A673 (cell line): ENCODE data around the gene SFSWAP. TPM values are rescaled to one million over a fixed set of nuclear protein-coding genes. Genes with fewer than 3 reads are reported as not detected.

ENCODE experiments used
- BruUV-seq: library from RNA; stranded (reverse); fragments of 400-500 nt; replicated peaks from 2 replicates; lab custom pipeline; 2021; lab: Mats Ljungman, UMichigan
- CTCF ChIA-PET: fragments of 300-600 bp; sonication (Branson Sonifier 250); formaldehyde crosslinking; loops from one replicate; lab custom pipeline; 2022; ENCODE audit warnings: antibody characterized with exemption; lab: Charles Lee
- POLR2A ChIA-PET: fragments of 300-600 bp; sonication (Branson Sonifier 250); formaldehyde crosslinking; loops from one replicate; lab custom pipeline; 2022; ENCODE audit warnings: antibody characterized with exemption; ENCODE audit not compliant: low non-redundant PET; lab: Charles Lee
- DNase-seq: peaks from one replicate; pipeline ENCODE4 v3.0.0-alpha.2; 2015; ENCODE audit warnings: low spot score
- H3K27ac ChIP-seq: fragments of 200-600 bp; sonication (generic); 2 replicates; pipeline ENCODE4 v1.5.1; 2016; ENCODE audit warnings: mixed run types, low read depth, mild to moderate bottlenecking, mixed read lengths, antibody characterized with exemption, low read length; ENCODE audit not compliant: poor library complexity, severe bottlenecking
- H3K27me3 ChIP-seq: fragments of 200-600 bp; sonication (generic); replicated peaks from 2 replicates; pipeline ENCODE4 v1.6.1; 2017; ENCODE audit warnings: mixed run types, low read depth, mild to moderate bottlenecking, mixed read lengths, antibody characterized with exemption, low read length; ENCODE audit not compliant: insufficient read depth, poor library complexity
- H3K36me3 ChIP-seq: fragments of 200-600 bp; sonication (generic); 2 replicates; pipeline ENCODE4 v1.6.1; 2016; ENCODE audit warnings: mixed run types, mild to moderate bottlenecking, mixed read lengths, antibody characterized with exemption, low read length; ENCODE audit not compliant: insufficient read depth, poor library complexity, severe bottlenecking
- H3K4me1 ChIP-seq: fragments of 200-600 bp; sonication (generic); 2 replicates; pipeline ENCODE4 v1.6.1; 2017; ENCODE audit warnings: mixed run types, mild to moderate bottlenecking, mixed read lengths, antibody characterized with exemption, low read length; ENCODE audit not compliant: insufficient read depth, poor library complexity, severe bottlenecking
- H3K4me3 ChIP-seq: fragments of 200-600 bp; sonication (generic); 2 replicates; pipeline ENCODE4 v1.5.1; 2016; ENCODE audit warnings: low read depth, mixed run types, mild to moderate bottlenecking, mixed read lengths, low read length; ENCODE audit not compliant: poor library complexity, severe bottlenecking
- H3K9me3 ChIP-seq: fragments of 200-600 bp; sonication (generic); 2 replicates; pipeline ENCODE4 v1.6.1; 2016; ENCODE audit warnings: mixed run types, low read depth, mild to moderate bottlenecking, mixed read lengths, antibody characterized with exemption, low read length; ENCODE audit not compliant: poor library complexity, severe bottlenecking
- EZH2 ChIP-seq: fragments of 200-600 bp; sonication (generic); IDR thresholded peaks from 2 replicates; pipeline ENCODE4 v1.6.1; 2017; ENCODE audit warnings: borderline replicate concordance, low read depth, mild to moderate bottlenecking, mixed read lengths, antibody characterized with exemption, low read length; ENCODE audit not compliant: poor library complexity, severe bottlenecking
- intact Hi-C: fragments of 100-400 bp; cut with micrococcal nuclease; formaldehyde crosslinking; loops from one replicate; pipeline ENCODE4 v1.10.0; 2022; ENCODE audit not compliant: unreplicated experiment
- total RNA-seq: library from RNA; stranded (reverse); gene quantifications from 2 replicates; pipeline ENCODE4 v1.2.3, GENCODE V29; 2021
- TF ChIP-seq, protein P1 (sequence below): fragments of 300-800, 200-600 bp; sonication (generic); conservative IDR thresholded peaks from 2 replicates; pipeline ENCODE4 v1.5.1; 2017; ENCODE audit warnings: low read depth, mild to moderate bottlenecking, antibody characterized with exemption, low read length, moderate library complexity, mixed read lengths

Gene SFSWAP
- total RNA-seq, 1 experiment from 2014 or later = 66.4 TPM

DNA sequence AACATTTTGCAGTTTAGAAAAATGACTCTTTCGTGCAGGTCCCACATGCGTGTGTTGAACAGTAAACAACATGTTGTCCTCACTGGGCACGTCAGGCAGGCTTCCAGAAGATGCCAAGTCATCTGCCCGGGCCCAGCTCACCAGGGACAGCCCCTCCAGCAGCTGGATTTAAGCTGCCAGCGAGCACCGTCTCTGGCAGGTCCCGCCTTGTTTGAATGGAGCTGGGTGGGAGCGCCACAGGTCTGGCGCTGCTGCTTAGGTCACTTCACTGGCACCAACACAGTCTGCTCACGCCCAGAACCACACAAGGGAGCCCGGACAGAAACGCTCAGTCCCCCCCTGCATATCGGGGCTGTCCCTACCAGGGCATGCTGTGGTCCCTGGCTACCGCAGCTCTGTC is 84.2 kb downstream of the SFSWAP start:
- Histone ChIP-seq H3K4me3 (no peak overlapping the region), H3K27me3 (no peaks in the 10 kb centered on the region), H3K9me3 (no peaks in the 10 kb centered on the region), H3K4me1 (no peaks in the 10 kb centered on the region), H3K27ac (no peak overlapping the region), H3K36me3 (peaks cover 11% of the 10 kb centered on the region)
- BruUV-seq = no TSS peak
- ChIA-PET POLR2A (no interaction called here), CTCF (no interaction called here)
- DNase-seq = no peak
- TF ChIP-seq, protein P1, sequence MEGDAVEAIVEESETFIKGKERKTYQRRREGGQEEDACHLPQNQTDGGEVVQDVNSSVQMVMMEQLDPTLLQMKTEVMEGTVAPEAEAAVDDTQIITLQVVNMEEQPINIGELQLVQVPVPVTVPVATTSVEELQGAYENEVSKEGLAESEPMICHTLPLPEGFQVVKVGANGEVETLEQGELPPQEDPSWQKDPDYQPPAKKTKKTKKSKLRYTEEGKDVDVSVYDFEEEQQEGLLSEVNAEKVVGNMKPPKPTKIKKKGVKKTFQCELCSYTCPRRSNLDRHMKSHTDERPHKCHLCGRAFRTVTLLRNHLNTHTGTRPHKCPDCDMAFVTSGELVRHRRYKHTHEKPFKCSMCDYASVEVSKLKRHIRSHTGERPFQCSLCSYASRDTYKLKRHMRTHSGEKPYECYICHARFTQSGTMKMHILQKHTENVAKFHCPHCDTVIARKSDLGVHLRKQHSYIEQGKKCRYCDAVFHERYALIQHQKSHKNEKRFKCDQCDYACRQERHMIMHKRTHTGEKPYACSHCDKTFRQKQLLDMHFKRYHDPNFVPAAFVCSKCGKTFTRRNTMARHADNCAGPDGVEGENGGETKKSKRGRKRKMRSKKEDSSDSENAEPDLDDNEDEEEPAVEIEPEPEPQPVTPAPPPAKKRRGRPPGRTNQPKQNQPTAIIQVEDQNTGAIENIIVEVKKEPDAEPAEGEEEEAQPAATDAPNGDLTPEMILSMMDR = no peak
- TF ChIP-seq EZH2 = no peak
- intact Hi-C loops = no loop called here

DNA sequence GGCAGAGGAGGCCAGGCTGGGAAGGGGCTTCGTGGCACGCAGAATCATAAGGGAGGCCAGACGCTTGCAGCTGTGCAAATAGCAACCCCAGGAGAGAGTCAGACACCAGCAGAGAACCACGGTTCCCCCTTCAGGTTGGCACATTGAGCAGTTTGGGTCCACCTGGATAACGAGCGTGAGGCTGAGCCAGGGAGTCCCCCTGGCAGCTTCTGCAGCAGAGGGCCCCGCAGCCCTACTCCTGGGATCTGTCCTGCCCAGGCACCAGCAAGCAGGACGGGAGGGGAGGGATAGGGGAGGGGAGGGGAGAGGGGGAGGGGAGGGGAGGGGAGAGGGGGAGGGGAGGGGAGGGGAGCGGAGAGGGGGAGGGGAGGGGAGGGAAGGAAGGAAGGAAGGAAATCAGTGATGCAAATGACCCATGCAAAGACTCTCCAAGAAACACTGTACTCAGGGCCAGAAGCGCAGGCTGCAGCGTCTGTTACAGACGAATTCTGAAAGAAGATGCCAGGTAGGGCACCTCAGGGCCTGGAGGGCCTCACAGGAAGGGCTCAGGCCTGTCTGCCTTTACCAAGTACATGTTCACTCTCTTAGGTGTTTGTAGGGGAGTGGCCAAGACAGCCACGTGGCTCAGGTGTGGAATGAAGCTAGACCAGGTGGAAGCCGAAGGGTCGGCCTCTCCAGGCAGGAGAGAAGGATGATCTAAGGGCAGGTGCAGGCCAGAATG is 85.0 kb downstream of the SFSWAP start:
- Histone ChIP-seq H3K4me1 (no peaks in the 10 kb centered on the region), H3K27me3 (no peaks in the 10 kb centered on the region), H3K4me3 (no peak overlapping the region), H3K9me3 (no peaks in the 10 kb centered on the region), H3K36me3 (peaks cover 9% of the 10 kb centered on the region), H3K27ac (no peak overlapping the region)
- intact Hi-C loops = no loop called here
- no TSS peak for BruUV-seq
- no peak for TF ChIP-seq EZH2
- TF ChIP-seq, protein P1 = no peak
- DNase-seq = no peak
- CTCF ChIA-PET = no interaction called here
- POLR2A ChIA-PET = no interaction called here

DNA sequence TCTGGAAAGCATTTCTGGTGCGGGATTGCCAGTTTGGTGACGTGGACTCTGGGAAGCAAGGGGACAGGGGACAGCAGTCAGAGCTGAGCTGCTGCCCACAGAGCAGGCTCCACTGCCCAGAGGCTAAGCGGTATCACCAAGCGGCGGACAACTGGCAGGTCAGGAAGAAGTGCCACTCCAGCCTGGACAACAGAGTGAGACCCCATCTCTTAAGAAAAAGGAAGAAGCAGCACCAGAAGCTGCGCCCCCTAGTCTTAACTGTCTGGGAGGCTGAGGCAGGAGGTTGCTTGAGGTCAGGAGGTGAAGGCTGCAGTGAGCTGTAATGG is 85.5 kb downstream of the SFSWAP start:
- TF ChIP-seq, protein P1 = no peak
- TF ChIP-seq EZH2 = no peak
- DNase-seq = no peak
- peaks cover 9% of the 10 kb centered on the region for H3K36me3 ChIP-seq
- H3K4me3 ChIP-seq = no peak overlapping the region
- POLR2A ChIA-PET = no interaction called here
- H3K27ac ChIP-seq = no peak overlapping the region
- H3K4me1 ChIP-seq = no peaks in the 10 kb centered on the region
- intact Hi-C loops = no loop called here
- CTCF ChIA-PET = no interaction called here
- no TSS peak for BruUV-seq
- no peaks in the 10 kb centered on the region for H3K9me3 ChIP-seq
- H3K27me3 ChIP-seq = no peaks in the 10 kb centered on the region
